ENCODE measurements around the gene UBN1.
A peak's percentile ranks its signal among the peaks of the same experiment; 100 is the strongest.
"Not testable (repeated sequence)": the region's sequence is repeated elsewhere in the genome, so short reads cannot be mapped to it uniquely, and the experiment has no call there.

Gene UBN1

GRCh38 chr16:4926928-4927327 lies 79.6 kb downstream of the UBN1 start:
- Histone ChIP-seq H3K9me3 (ENCODE audit: severe bottlenecking) (peaks cover 13% of the 10 kb centered on the region), H3K27ac (ENCODE audit: poor library complexity, severe bottlenecking) (peak overlapping the region; percentile 89), H3K27me3 (ENCODE audit: insufficient read depth, poor library complexity, severe bottlenecking) (no peaks in the 10 kb centered on the region), H3K36me3 (ENCODE audit: low read depth) (peaks cover 76% of the 10 kb centered on the region), H3K4me3 (ENCODE audit: severe bottlenecking) (no peak overlapping the region), H3K4me1 (ENCODE audit: insufficient read depth, poor library complexity, severe bottlenecking) (peaks cover 43% of the 10 kb centered on the region)
- ATAC-seq (ENCODE audit: low read depth) = no peak
- no peak for DNase-seq (ENCODE audit: low spot score)
- TF ChIP-seq, protein P1, sequence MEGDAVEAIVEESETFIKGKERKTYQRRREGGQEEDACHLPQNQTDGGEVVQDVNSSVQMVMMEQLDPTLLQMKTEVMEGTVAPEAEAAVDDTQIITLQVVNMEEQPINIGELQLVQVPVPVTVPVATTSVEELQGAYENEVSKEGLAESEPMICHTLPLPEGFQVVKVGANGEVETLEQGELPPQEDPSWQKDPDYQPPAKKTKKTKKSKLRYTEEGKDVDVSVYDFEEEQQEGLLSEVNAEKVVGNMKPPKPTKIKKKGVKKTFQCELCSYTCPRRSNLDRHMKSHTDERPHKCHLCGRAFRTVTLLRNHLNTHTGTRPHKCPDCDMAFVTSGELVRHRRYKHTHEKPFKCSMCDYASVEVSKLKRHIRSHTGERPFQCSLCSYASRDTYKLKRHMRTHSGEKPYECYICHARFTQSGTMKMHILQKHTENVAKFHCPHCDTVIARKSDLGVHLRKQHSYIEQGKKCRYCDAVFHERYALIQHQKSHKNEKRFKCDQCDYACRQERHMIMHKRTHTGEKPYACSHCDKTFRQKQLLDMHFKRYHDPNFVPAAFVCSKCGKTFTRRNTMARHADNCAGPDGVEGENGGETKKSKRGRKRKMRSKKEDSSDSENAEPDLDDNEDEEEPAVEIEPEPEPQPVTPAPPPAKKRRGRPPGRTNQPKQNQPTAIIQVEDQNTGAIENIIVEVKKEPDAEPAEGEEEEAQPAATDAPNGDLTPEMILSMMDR (IDR thresholded peaks at IDR 0.05; ENCODE audit: poor library complexity, severe bottlenecking) = no peak

GRCh38 chr16:4927661-4928060 lies 80.4 kb downstream of the UBN1 start:
- peaks cover 35% of the 10 kb centered on the region for H3K4me1 ChIP-seq (ENCODE audit: insufficient read depth, poor library complexity, severe bottlenecking)
- H3K9me3 ChIP-seq (ENCODE audit: severe bottlenecking) = peaks cover 13% of the 10 kb centered on the region
- H3K36me3 ChIP-seq (ENCODE audit: low read depth) = peaks cover 72% of the 10 kb centered on the region
- no peak for ATAC-seq (ENCODE audit: low read depth)
- no peaks in the 10 kb centered on the region for H3K27me3 ChIP-seq (ENCODE audit: insufficient read depth, poor library complexity, severe bottlenecking)
- H3K4me3 ChIP-seq (ENCODE audit: severe bottlenecking) = no peak overlapping the region
- H3K27ac ChIP-seq (ENCODE audit: poor library complexity, severe bottlenecking) = no peak overlapping the region
- TF ChIP-seq, protein P1 (IDR thresholded peaks at IDR 0.05; ENCODE audit: poor library complexity, severe bottlenecking) = no peak
- DNase-seq (ENCODE audit: low spot score) = no peak

DNA sequence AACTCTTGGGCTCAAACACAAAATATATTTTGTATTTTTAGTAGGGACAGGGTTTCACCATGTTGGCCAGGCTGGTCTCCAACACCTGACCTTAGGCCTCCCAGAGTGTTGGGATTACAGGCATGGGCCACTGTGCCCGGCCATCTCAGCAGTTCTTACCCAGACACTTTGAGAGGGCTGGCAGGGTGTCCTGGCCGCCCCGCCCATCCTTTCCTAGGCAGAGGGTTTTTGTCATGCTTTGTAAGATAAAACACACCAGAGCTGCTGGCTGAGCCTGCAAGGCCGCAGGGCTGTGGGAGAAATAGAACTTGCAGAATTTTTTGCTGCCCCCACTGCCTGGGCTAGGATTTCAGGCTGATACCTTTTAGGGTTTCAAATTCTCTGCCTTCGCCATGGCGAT lies 80.9 kb downstream of the UBN1 start:
- no peak for DNase-seq (ENCODE audit: low spot score)
- peaks cover 71% of the 10 kb centered on the region for H3K36me3 ChIP-seq (ENCODE audit: low read depth)
- no peak overlapping the region for H3K4me3 ChIP-seq (ENCODE audit: severe bottlenecking)
- no peaks in the 10 kb centered on the region for H3K27me3 ChIP-seq (ENCODE audit: insufficient read depth, poor library complexity, severe bottlenecking)
- H3K9me3 ChIP-seq (ENCODE audit: severe bottlenecking) = peaks cover 13% of the 10 kb centered on the region
- H3K27ac ChIP-seq (ENCODE audit: poor library complexity, severe bottlenecking) = no peak overlapping the region
- ATAC-seq (ENCODE audit: low read depth) = no peak
- TF ChIP-seq, protein P1 (IDR thresholded peaks at IDR 0.05; ENCODE audit: poor library complexity, severe bottlenecking) = no peak
- peaks cover 30% of the 10 kb centered on the region for H3K4me1 ChIP-seq (ENCODE audit: insufficient read depth, poor library complexity, severe bottlenecking)

DNA sequence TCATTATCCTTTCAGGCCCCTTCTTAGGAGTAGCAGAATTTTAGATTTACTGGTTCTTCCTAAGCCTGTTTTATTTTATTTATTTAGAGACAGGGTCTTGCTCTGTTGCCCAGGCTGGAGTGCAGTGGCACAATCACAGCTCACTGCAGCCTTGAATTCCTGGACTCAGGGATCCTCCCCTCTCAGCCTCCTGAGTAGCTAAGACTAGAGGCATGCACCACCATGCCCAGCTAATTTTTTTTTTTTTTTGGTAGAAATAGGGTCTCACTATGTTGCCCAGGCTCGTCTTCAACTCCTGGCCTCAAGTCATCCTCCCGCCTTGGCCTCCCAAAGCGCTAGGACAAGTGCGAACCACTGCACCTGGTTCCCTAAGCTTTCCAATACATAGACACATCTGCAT lies 82.3 kb downstream of the UBN1 start:
- not testable (repeated sequence) for H3K27ac ChIP-seq (ENCODE audit: poor library complexity, severe bottlenecking); H3K27me3 ChIP-seq (ENCODE audit: insufficient read depth, poor library complexity, severe bottlenecking); ATAC-seq (ENCODE audit: low read depth); H3K4me3 ChIP-seq (ENCODE audit: severe bottlenecking); DNase-seq (ENCODE audit: low spot score)
- Histone ChIP-seq H3K36me3 (ENCODE audit: low read depth) (peaks cover 74% of the 10 kb centered on the region), H3K9me3 (ENCODE audit: severe bottlenecking) (peaks cover 13% of the 10 kb centered on the region), H3K4me1 (ENCODE audit: insufficient read depth, poor library complexity, severe bottlenecking) (peaks cover 16% of the 10 kb centered on the region)

DNA sequence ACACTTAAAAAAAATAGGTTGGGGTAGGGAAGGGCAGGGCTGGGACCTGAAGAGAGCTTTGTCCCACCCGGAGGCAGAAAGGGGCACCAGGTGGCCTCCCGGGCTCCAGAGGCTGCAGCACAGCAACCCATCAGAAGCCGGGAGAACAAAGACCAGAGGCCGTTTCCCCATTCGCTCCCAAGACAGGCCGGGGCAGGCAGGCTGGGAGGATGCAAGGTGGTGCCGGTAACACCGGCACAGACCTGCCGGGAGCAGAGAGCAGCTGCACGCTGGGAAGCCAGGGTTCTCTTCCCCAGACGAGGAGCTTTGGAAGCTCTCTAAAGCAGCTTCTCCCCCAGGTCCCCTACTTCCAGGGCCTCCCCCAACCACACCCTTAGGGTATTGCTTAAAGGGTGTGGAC lies 84.1 kb downstream of the UBN1 start:
- no peak for DNase-seq (ENCODE audit: low spot score)
- peaks cover 73% of the 10 kb centered on the region for H3K36me3 ChIP-seq (ENCODE audit: low read depth)
- no peak overlapping the region for H3K27ac ChIP-seq (ENCODE audit: poor library complexity, severe bottlenecking)
- no peaks in the 10 kb centered on the region for H3K4me1 ChIP-seq (ENCODE audit: insufficient read depth, poor library complexity, severe bottlenecking)
- no peak for ATAC-seq (ENCODE audit: low read depth)
- H3K27me3 ChIP-seq (ENCODE audit: insufficient read depth, poor library complexity, severe bottlenecking) = no peaks in the 10 kb centered on the region
- no peak overlapping the region for H3K4me3 ChIP-seq (ENCODE audit: severe bottlenecking)
- TF ChIP-seq, protein P1 (IDR thresholded peaks at IDR 0.05; ENCODE audit: poor library complexity, severe bottlenecking) = no peak
- peaks cover 13% of the 10 kb centered on the region for H3K9me3 ChIP-seq (ENCODE audit: severe bottlenecking)
